ENCODE results near the gene MAN1A1. TPM values are rescaled to one million over a fixed set of nuclear protein-coding genes. Genes with fewer than 3 reads are reported as not detected.
A peak's percentile ranks its signal among the peaks of the same experiment; 100 is the strongest.

Gene MAN1A1
- total RNA-seq, 1 donor from 2014 or later: 2.9 TPM

DNA sequence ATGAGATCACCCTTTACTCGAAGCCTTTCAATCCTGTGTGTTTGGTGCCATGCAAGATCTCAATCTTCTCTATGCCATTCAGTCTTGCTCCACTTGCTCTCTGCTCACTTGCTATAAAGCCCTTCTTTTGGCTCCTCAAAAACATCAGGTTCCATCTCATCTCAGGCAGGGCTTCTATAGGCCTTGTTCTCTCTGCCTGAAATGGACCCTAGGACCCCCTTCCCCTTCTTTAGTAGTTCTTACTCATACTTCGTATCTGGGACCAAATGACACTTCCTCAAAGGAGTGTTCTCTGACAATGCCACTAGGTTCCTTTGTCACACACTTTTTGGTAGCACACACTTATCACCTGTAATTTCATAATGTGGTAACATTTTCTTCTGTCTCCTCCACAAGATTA, 154.4 kb downstream of the MAN1A1 start:
- Histone ChIP-seq H3K27me3 (ENCODE audit: control insufficient read depth, insufficient read depth, low read length) (no peaks in the 10 kb centered on the region), H3K36me3 (ENCODE audit: control insufficient read depth, insufficient read depth, low read length) (no peaks in the 10 kb centered on the region), H3K4me3 (ENCODE audit: low read depth, low read length) (no peak overlapping the region)
- TF ChIP-seq, protein P1, sequence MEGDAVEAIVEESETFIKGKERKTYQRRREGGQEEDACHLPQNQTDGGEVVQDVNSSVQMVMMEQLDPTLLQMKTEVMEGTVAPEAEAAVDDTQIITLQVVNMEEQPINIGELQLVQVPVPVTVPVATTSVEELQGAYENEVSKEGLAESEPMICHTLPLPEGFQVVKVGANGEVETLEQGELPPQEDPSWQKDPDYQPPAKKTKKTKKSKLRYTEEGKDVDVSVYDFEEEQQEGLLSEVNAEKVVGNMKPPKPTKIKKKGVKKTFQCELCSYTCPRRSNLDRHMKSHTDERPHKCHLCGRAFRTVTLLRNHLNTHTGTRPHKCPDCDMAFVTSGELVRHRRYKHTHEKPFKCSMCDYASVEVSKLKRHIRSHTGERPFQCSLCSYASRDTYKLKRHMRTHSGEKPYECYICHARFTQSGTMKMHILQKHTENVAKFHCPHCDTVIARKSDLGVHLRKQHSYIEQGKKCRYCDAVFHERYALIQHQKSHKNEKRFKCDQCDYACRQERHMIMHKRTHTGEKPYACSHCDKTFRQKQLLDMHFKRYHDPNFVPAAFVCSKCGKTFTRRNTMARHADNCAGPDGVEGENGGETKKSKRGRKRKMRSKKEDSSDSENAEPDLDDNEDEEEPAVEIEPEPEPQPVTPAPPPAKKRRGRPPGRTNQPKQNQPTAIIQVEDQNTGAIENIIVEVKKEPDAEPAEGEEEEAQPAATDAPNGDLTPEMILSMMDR (IDR thresholded peaks at IDR 0.05; ENCODE audit: insufficient read depth, low read length, severe bottlenecking): no peak
- DNase-seq (ENCODE audit: low read depth) (no peak), FAIRE-seq (no peak)

- Histone ChIP-seq H3K4me3 (ENCODE audit: low read depth, low read length) (no peak overlapping the region), H3K27me3 (ENCODE audit: control insufficient read depth, insufficient read depth, low read length) (no peaks in the 10 kb centered on the region), H3K36me3 (ENCODE audit: control insufficient read depth, insufficient read depth, low read length) (no peaks in the 10 kb centered on the region)
- TF ChIP-seq, protein P1 (IDR thresholded peaks at IDR 0.05; ENCODE audit: insufficient read depth, low read length, severe bottlenecking): no peak
- no peak for DNase-seq (ENCODE audit: low read depth)
- FAIRE-seq: no peak
Measured at GRCh38 chr6:119193707-119194106, 155.9 kb downstream of the MAN1A1 start.

DNA sequence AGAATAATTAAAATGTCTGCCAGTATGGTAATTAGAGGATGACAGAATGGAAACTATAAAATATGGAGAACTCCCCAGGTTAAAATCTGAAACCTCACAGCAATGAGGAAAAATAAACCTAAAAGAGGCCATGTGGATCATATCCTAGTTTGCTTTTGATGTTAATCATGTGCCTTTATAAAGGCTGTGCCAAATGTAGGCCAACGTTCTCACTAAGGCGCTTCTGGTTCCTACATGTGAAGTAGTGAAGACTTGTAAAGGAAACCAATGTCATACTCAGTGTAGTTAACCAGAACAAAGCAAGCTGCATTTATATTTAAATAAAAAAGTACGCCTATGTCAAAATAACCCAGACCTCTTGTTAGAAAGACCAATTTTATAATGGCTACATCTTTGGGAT, 157.4 kb downstream of the MAN1A1 start:
- DNase-seq (ENCODE audit: low read depth): no peak
- TF ChIP-seq, protein P1 (IDR thresholded peaks at IDR 0.05; ENCODE audit: insufficient read depth, low read length, severe bottlenecking): no peak
- Histone ChIP-seq H3K27me3 (ENCODE audit: control insufficient read depth, insufficient read depth, low read length) (no peaks in the 10 kb centered on the region), H3K36me3 (ENCODE audit: control insufficient read depth, insufficient read depth, low read length) (no peaks in the 10 kb centered on the region), H3K4me3 (ENCODE audit: low read depth, low read length) (no peak overlapping the region)
- no peak for FAIRE-seq

DNA sequence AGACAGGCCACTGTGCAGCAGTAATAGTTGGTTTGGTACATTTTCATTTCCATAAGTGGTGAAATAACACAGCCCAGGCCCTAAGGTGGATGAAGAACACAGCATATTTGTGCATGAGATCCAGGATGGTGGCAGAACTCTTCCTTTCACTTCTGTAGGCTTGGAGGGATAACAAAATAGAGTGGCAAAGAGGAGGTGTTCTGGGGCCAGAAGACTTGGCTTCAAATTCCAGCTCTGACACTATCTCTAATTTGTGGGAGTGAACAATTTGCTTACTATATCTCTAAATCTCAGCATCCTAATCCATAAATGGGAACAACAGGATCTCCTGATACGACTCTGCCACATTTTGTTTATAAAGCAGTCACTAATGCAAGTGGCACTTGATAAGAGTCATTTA, 159.4 kb downstream of the MAN1A1 start:
- Histone ChIP-seq H3K36me3 (ENCODE audit: control insufficient read depth, insufficient read depth, low read length) (no peaks in the 10 kb centered on the region), H3K27me3 (ENCODE audit: control insufficient read depth, insufficient read depth, low read length) (no peaks in the 10 kb centered on the region), H3K4me3 (ENCODE audit: low read depth, low read length) (no peak overlapping the region)
- TF ChIP-seq, protein P1 (IDR thresholded peaks at IDR 0.05; ENCODE audit: insufficient read depth, low read length, severe bottlenecking): no peak
- FAIRE-seq (no peak), DNase-seq (ENCODE audit: low read depth) (no peak)

- Histone ChIP-seq H3K27me3 (ENCODE audit: control insufficient read depth, insufficient read depth, low read length) (no peaks in the 10 kb centered on the region), H3K4me3 (ENCODE audit: low read depth, low read length) (no peak overlapping the region), H3K36me3 (ENCODE audit: control insufficient read depth, insufficient read depth, low read length) (no peaks in the 10 kb centered on the region)
- TF ChIP-seq, protein P1 (IDR thresholded peaks at IDR 0.05; ENCODE audit: insufficient read depth, low read length, severe bottlenecking): no peak
- DNase-seq (ENCODE audit: low read depth) (peak; percentile 4), FAIRE-seq (no peak)
Measured at GRCh38 chr6:119189498-119189897, 160.1 kb downstream of the MAN1A1 start.

DNA sequence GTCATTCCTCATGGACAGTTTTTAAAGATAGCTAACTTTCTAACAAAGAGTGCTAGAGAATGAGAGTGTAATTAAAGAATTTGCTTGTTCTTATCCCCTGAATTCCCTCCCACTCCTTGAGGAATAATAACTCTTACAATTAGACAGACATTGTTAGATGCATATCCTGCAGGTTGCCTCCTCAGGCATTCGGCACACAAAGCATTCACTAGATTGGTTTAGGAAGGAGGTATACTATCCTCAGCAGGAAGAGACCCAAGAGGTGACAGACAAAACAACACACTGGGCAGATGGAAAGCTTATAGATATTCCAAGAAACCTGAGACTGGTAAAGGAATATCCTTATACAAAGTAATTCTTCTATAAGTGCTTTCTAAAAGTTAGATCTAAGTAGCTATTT, 162.0 kb downstream of the MAN1A1 start:
- H3K4me3 ChIP-seq (ENCODE audit: low read depth, low read length): no peak overlapping the region
- no peak for DNase-seq (ENCODE audit: low read depth)
- FAIRE-seq: no peak
- TF ChIP-seq, protein P1 (IDR thresholded peaks at IDR 0.05; ENCODE audit: insufficient read depth, low read length, severe bottlenecking): no peak
- H3K36me3 ChIP-seq (ENCODE audit: control insufficient read depth, insufficient read depth, low read length): no peaks in the 10 kb centered on the region
- no peaks in the 10 kb centered on the region for H3K27me3 ChIP-seq (ENCODE audit: control insufficient read depth, insufficient read depth, low read length)

Measured in bronchial epithelial cell (primary cell).